H1 (cell line): ENCODE results near the gene FGF3. TPM values are rescaled to one million over a fixed set of nuclear protein-coding genes. Genes with fewer than 3 reads are reported as not detected.

Experiments
- CTCF ChIA-PET: fragments of 300-600 bp; sonication (Branson Sonifier 250); formaldehyde crosslinking; loops from one replicate; lab custom pipeline; 2021; ENCODE audit not compliant: partially characterized antibody; lab: Charles Lee
- POLR2A ChIA-PET: fragments of 300-600 bp; sonication (Branson Sonifier 250); formaldehyde crosslinking; loops from one replicate; lab custom pipeline; 2021; ENCODE audit warnings: inconsistent platforms; ENCODE audit not compliant: partially characterized antibody; lab: Charles Lee
- DNase-seq, 2 experiments: peaks; one replicate each; pipeline versions ENCODE4 v3.0.0 to v3.0.0-alpha.2; 2010 to 2022; ENCODE audit warnings: low spot score in 2 of 2, low read depth in 1 of 2, mixed read lengths in 1 of 2
- FAIRE-seq: peaks from 2 replicates; lab custom pipeline; 2011; peaks lifted over from hg19 to GRCh38; lab: Jason Lieb, UNC
- H2AFZ ChIP-seq: 2 replicates; pipeline ENCODE4 v1.8.1; 2012; ENCODE audit warnings: low read length, inconsistent platforms
- H2AK5ac ChIP-seq: 2 replicates; pipeline ENCODE4 v1.6.1; 2013; ENCODE audit warnings: low read depth, low read length
- H2BK120ac ChIP-seq: replicated peaks from 2 replicates; pipeline ENCODE3; 2013; ENCODE audit warnings: low read depth, low read length, inconsistent platforms
- H2BK12ac ChIP-seq: 2 replicates; pipeline ENCODE4 v1.6.1; 2013; ENCODE audit warnings: low read depth, low read length
- H2BK15ac ChIP-seq: 2 replicates; pipeline ENCODE4 v1.6.1; 2013; ENCODE audit warnings: low read length
- H2BK20ac ChIP-seq: 2 replicates; pipeline ENCODE4 v1.6.1; 2013; ENCODE audit warnings: low read length
- H2BK5ac ChIP-seq: 2 replicates; pipeline ENCODE4 v1.6.1; 2013; ENCODE audit warnings: low read depth, low read length
- H3K14ac ChIP-seq: 2 replicates; pipeline ENCODE4 v1.6.1; 2013; ENCODE audit warnings: inconsistent platforms; ENCODE audit not compliant: insufficient read length
- H3K18ac ChIP-seq: 2 replicates; pipeline ENCODE4 v1.6.1; 2013; ENCODE audit warnings: low read length; ENCODE audit errors: extremely low read depth
- H3K23ac ChIP-seq: 2 replicates; pipeline ENCODE4 v1.6.1; 2013; ENCODE audit warnings: inconsistent platforms; ENCODE audit not compliant: insufficient read length
- H3K23me2 ChIP-seq: 2 replicates; pipeline ENCODE4 v1.6.1; 2013; ENCODE audit warnings: low read depth, low read length
- H3K27ac ChIP-seq: 2 replicates; pipeline ENCODE4 v1.6.1; 2011; ENCODE audit warnings: low read depth, low read length, inconsistent platforms
- H3K27me3 ChIP-seq, 4 experiments: replicated peaks in 1 of 4; 1 replicate in 1 of 4; 2 replicates in 3 of 4; pipeline versions ENCODE4 v1.6.1 to v1.8.1; 2011 to 2013; ENCODE audit warnings: low read length in 3 of 4, mild to moderate bottlenecking in 3 of 4, inconsistent platforms in 2 of 4, mixed read lengths in 2 of 4, moderate library complexity in 1 of 4; ENCODE audit not compliant: control insufficient read depth in 3 of 4, insufficient read depth in 3 of 4; ENCODE audit errors: extremely low read depth in 1 of 4
- H3K36me3 ChIP-seq, 4 experiments: 2 replicates each; pipeline versions ENCODE4 v1.6.1 to v1.8.1; 2011 to 2013; ENCODE audit warnings: mild to moderate bottlenecking in 4 of 4, low read length in 3 of 4, moderate library complexity in 2 of 4, control low read depth in 1 of 4, inconsistent platforms in 1 of 4; ENCODE audit not compliant: insufficient read depth in 4 of 4, control insufficient read depth in 2 of 4
- H3K4ac ChIP-seq: replicated peaks from 2 replicates; pipeline ENCODE3; 2013; ENCODE audit warnings: low read length, low read depth, mixed read lengths, inconsistent platforms; ENCODE audit not compliant: insufficient read length
- H3K4me1 ChIP-seq, 4 experiments: replicated peaks in 1 of 4; 1 replicate in 1 of 4; 2 replicates in 3 of 4; pipeline versions ENCODE4 v1.6.1 to v1.8.1; 2011 to 2013; ENCODE audit warnings: low read length in 3 of 4, inconsistent platforms in 2 of 4, mixed read lengths in 1 of 4; ENCODE audit not compliant: insufficient read depth in 4 of 4, control insufficient read depth in 3 of 4
- H3K4me2 ChIP-seq, 2 experiments: 2 replicates each; pipeline versions ENCODE4 v1.6.1 to v1.8.1; 2011 to 2013; ENCODE audit warnings: low read depth in 2 of 2, low read length in 2 of 2, control low read depth in 1 of 2, inconsistent platforms in 1 of 2, mild to moderate bottlenecking in 1 of 2; ENCODE audit not compliant: insufficient read depth in 1 of 2
- H3K4me3 ChIP-seq, 4 experiments: fragments of 200-600, 300-600 bp in 1 of 4; sonication (generic), shearing (Covaris generic), sonication (Bioruptor Twin) in 1 of 4; 2 replicates each; pipeline versions ENCODE4 v1.5.1 to v1.8.1; 2011 to 2016; ENCODE audit warnings: low read length in 4 of 4, low read depth in 3 of 4, control low read depth in 2 of 4, inconsistent platforms in 2 of 4, mild to moderate bottlenecking in 2 of 4, mixed read lengths in 1 of 4, moderate library complexity in 1 of 4; ENCODE audit not compliant: insufficient read depth in 2 of 4; ENCODE audit errors: extremely low read depth in 1 of 4
- H3K56ac ChIP-seq: replicated peaks from 2 replicates; pipeline ENCODE3; 2013; ENCODE audit warnings: low read depth, mild to moderate bottlenecking, mixed read lengths, low read length, inconsistent platforms; ENCODE audit not compliant: insufficient read length
- H3K79me1 ChIP-seq: 2 replicates; pipeline ENCODE4 v1.6.1; 2013; ENCODE audit warnings: low read depth, low read length, control low read depth
- H3K79me2 ChIP-seq, 2 experiments: 2 replicates each; pipeline versions ENCODE4 v1.6.1 to v1.8.1; 2012 to 2013; ENCODE audit warnings: low read length in 2 of 2, mild to moderate bottlenecking in 2 of 2, inconsistent platforms in 1 of 2; ENCODE audit not compliant: insufficient read depth in 2 of 2, control insufficient read depth in 1 of 2
- H3K9ac ChIP-seq, 4 experiments: replicated peaks in 1 of 4; 1 replicate in 1 of 4; 2 replicates in 3 of 4; pipeline versions ENCODE4 v1.6.1 to v1.8.1; 2011 to 2013; ENCODE audit warnings: low read depth in 3 of 4, low read length in 3 of 4, control low read depth in 2 of 4, mild to moderate bottlenecking in 2 of 4, moderate library complexity in 2 of 4, inconsistent platforms in 1 of 4; ENCODE audit errors: extremely low read depth in 1 of 4
- H3K9me3 ChIP-seq, 2 experiments: 2 replicates each; pipeline versions ENCODE4 v1.6.1 to v1.8.1; 2012 to 2013; ENCODE audit warnings: mild to moderate bottlenecking in 2 of 2, moderate library complexity in 2 of 2, control low read depth in 1 of 2, inconsistent platforms in 1 of 2, low read depth in 1 of 2, low read length in 1 of 2, mixed read lengths in 1 of 2; ENCODE audit not compliant: insufficient read depth in 2 of 2
- H4K20me1 ChIP-seq, 2 experiments: replicated peaks in 1 of 2; 2 replicates each; pipeline versions ENCODE3 to v1.8.1; 2011 to 2013; ENCODE audit warnings: inconsistent platforms in 2 of 2, low read length in 2 of 2, mild to moderate bottlenecking in 1 of 2; ENCODE audit not compliant: insufficient read depth in 2 of 2, control insufficient read depth in 1 of 2
- H4K5ac ChIP-seq: 2 replicates; pipeline ENCODE4 v1.6.1; 2013; ENCODE audit warnings: low read length, low read depth, mixed read lengths, inconsistent platforms; ENCODE audit not compliant: insufficient read length
- H4K8ac ChIP-seq: 2 replicates; pipeline ENCODE4 v1.8.0; 2013; ENCODE audit warnings: mild to moderate bottlenecking, moderate library complexity, low read length, inconsistent platforms; ENCODE audit not compliant: insufficient read depth; ENCODE audit errors: extremely low read depth
- H4K91ac ChIP-seq: replicated peaks from 2 replicates; pipeline ENCODE3; 2013; ENCODE audit warnings: low read length, mixed read lengths, inconsistent platforms; ENCODE audit not compliant: insufficient read length
- GABPA ChIP-seq: IDR thresholded peaks from 2 replicates; pipeline ENCODE4 v1.6.1; 2011; ENCODE audit warnings: mild to moderate bottlenecking, low read length, moderate library complexity, borderline replicate concordance; ENCODE audit not compliant: insufficient read depth
- GTF2F1 ChIP-seq: IDR thresholded peaks from 2 replicates; pipeline ENCODE4 v1.6.1; 2012; ENCODE audit warnings: low read depth, low read length, improper control_type of control experiment, borderline replicate concordance
- RNF2 ChIP-seq: fragments of 200-900, 300-1000 bp; sonication (generic); IDR thresholded peaks from 2 replicates; pipeline ENCODE4 v1.7.1; 2016; ENCODE audit warnings: borderline replicate concordance, low read depth, mild to moderate bottlenecking, antibody characterized with exemption, low read length; ENCODE audit not compliant: poor library complexity, severe bottlenecking; ENCODE audit errors: missing control alignments
- SIN3A ChIP-seq, 2 experiments: IDR thresholded peaks in 1 of 2; conservative IDR thresholded peaks in 1 of 2; 2 replicates each; pipeline ENCODE4 v1.6.1; 2011 to 2012; ENCODE audit warnings: low read length in 2 of 2, improper control_type of control experiment in 1 of 2, low read depth in 1 of 2, mild to moderate bottlenecking in 1 of 2
- TEAD4 ChIP-seq: IDR thresholded peaks from 2 replicates; pipeline ENCODE4 v1.6.1; 2012; ENCODE audit warnings: low read depth, low read length, inconsistent platforms, mixed read lengths
- WGBS, 2 experiments: shearing (Covaris generic) in 1 of 2; methylation state at CpG; one replicate each; pipeline versions ENCODE4 v1.1.6 to v1.1.7; 2013 to 2015; ENCODE audit warnings: low lambda C conversion rate in 2 of 2, mixed read lengths in 2 of 2, inconsistent platforms in 1 of 2, low coverage in 1 of 2, missing lambda C conversion rate in 1 of 2; ENCODE audit not compliant: insufficient replicate concordance in 2 of 2, insufficient coverage in 1 of 2, insufficient read length in 1 of 2; ENCODE audit errors: extremely low coverage in 1 of 2, missing lambda C conversion rate in 1 of 2; 5-methylcytosine and 5-hydroxymethylcytosine counted together
- polyA plus RNA-seq, 7 experiments: library from polyadenylated mRNA; depleted of rRNA in 3 of 7; stranded (reverse) in 5 of 7; unstranded in 2 of 7; fragments of >200 nt in 5 of 7; fragments of 200-250 nt in 2 of 7; gene quantifications; 1 replicate in 5 of 7; 2 replicates in 1 of 7; 4 replicates in 1 of 7; pipeline versions ENCODE4 v1.2.1 to v1.2.3, GENCODE V29; 2011 to 2013; ENCODE audit warnings: missing spikeins in 2 of 7, mixed read lengths in 2 of 7
- total RNA-seq: library from RNA; stranded (reverse); fragmentation: NEBNext Ultra II Directional; extraction: Animal tissue kit (Norgen Biotek cat#: 25700); gene quantifications from 2 replicates; pipeline ENCODE4 v1.2.1, GENCODE V29; 2021

FGF3 gene
- total and polyA plus RNA-seq, 2 of the 8 experiments (the other 6 are each of a cell fraction or from before 2014, with no cell fraction given) = not detected

- Histone ChIP-seq H3K4ac (no peak overlapping the region), H4K5ac (no peak overlapping the region), H3K4me2 (peak overlapping the region in 1 of 2 experiments; percentile 56; a peak in 2 of 4 replicates), H3K4me1 (peaks cover 0 to 11% (median 2%) of the 10 kb centered on the region in 4 experiments; a peak in 4 of 7 replicates), H3K27ac (no peak overlapping the region), H2AFZ (no peak overlapping the region), H4K91ac (no peak overlapping the region), H3K23me2 (peaks cover 12% of the 10 kb centered on the region; the same call in 1 of the 2 replicates), H3K36me3 (no peaks in the 10 kb centered on the region), H2BK5ac (no peak overlapping the region), H3K4me3 (no peak overlapping the region), H3K79me2 (no peaks in the 10 kb centered on the region), H2BK15ac (no peak overlapping the region), H2BK20ac (no peak overlapping the region), H2BK12ac (0 out of 2 replicates have a peak overlapping the region, but pooled peaks have one; percentile 60), H3K56ac (no peak overlapping the region), H3K27me3 (peaks cover 0 to 4% (median 0%) of the 10 kb centered on the region in 4 experiments; a peak in 2 of 7 replicates), H2BK120ac (no peak overlapping the region), H4K8ac (no peak overlapping the region), H4K20me1 (peaks cover 0 to 3% of the 10 kb centered on the region in 2 experiments), H3K14ac (no peak overlapping the region), H3K9ac (no peak overlapping the region), H2AK5ac (peak overlapping the region; percentile 28; the same call in 1 of the 2 replicates), H3K79me1 (no peaks in the 10 kb centered on the region), H3K9me3 (peaks cover 0 to 3% of the 10 kb centered on the region in 2 experiments; a peak in 1 of 4 replicates), H3K23ac (no peak overlapping the region), H3K18ac (no peak overlapping the region)
- POLR2A ChIA-PET = interaction anchor here (0.7 to 1.0 kb wide), 2 partner anchors 45 to 140 kb away, joined by 3 read pairs; no protein-coding TSS in a partner anchor
- FAIRE-seq (no peak), DNase-seq (no peak)
- CTCF ChIA-PET = interaction anchor here (0.8 to 2.5 kb wide), 12 partner anchors 9 to 138 kb away, joined by 3 to 18 read pairs (median 9); no protein-coding TSS in a partner anchor
- 69% methylated on average over 1 of the region's 1 CpG; no CpG with 5 or more reads in 1 of the 2 experiments for WGBS, 2 experiments
- TF ChIP-seq GABPA = no peak
- TF ChIP-seq TEAD4 = no peak
- TF ChIP-seq RNF2 = no peak
- no peak for TF ChIP-seq GTF2F1
- TF ChIP-seq SIN3A (conservative IDR thresholded peaks at IDR 0.05 in 1 of 2, IDR thresholded peaks at IDR 0.05 in 1 of 2; ENCODE audit: low read depth in 1 of 2, low read length in 2 of 2) = no peak
Measured at GRCh38 chr11:69843529-69843921, 24.3 kb upstream of the FGF3 start.
